Superior temporal gyrus (tissue), 1 donor: ENCODE measurements around the gene KRTAP10-4.
"Not testable (repeated sequence)": the region's sequence is repeated elsewhere in the genome, so short reads cannot be mapped to it uniquely, and the experiment has no call there.

Source experiments
- DNase-seq: peaks from one replicate; pipeline ENCODE4 v3.0.0-alpha.2; 2016; ENCODE audit errors: extremely low spot score

KRTAP10-4 gene

DNA sequence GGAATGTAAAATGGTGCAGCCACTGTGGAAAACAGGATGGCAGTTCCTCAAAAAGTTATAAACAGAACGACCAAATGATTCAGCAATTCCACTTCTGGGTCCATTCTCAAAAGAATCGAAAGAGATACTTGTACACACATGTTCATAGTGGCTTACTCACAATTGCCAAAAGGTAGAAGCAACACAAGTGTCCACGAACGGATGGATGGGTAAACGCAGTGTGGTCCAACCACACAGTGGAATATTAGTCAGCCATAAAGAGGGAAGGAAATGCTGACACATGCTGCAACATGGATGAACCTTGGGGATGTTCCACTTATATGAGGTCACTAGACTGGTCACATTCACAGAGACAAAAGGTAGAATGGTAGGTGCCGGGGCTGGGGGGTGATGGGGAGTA is 38.8 kb upstream of the KRTAP10-4 start:
- no peak for DNase-seq

DNA sequence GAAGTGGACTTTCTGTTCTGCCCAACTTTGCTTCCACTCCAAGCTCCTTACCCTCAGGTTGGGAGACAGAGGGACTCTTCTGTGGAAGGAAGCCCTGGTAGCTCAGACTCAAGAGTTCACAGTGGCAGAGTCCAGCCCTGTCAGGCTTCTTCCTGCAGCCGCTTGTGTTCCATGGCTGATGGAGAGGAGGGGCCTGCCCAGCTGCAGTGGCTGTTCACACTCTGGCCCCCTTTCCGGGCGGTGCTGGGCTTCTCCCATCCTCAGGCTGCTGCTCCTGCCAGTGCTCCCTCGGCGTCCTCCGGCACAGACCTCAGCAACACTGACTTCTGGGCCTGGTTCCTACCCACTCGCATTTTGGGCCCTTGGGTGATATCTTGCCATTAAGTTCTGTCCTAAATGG is 37.6 kb upstream of the KRTAP10-4 start:
- DNase-seq = no peak

DNA sequence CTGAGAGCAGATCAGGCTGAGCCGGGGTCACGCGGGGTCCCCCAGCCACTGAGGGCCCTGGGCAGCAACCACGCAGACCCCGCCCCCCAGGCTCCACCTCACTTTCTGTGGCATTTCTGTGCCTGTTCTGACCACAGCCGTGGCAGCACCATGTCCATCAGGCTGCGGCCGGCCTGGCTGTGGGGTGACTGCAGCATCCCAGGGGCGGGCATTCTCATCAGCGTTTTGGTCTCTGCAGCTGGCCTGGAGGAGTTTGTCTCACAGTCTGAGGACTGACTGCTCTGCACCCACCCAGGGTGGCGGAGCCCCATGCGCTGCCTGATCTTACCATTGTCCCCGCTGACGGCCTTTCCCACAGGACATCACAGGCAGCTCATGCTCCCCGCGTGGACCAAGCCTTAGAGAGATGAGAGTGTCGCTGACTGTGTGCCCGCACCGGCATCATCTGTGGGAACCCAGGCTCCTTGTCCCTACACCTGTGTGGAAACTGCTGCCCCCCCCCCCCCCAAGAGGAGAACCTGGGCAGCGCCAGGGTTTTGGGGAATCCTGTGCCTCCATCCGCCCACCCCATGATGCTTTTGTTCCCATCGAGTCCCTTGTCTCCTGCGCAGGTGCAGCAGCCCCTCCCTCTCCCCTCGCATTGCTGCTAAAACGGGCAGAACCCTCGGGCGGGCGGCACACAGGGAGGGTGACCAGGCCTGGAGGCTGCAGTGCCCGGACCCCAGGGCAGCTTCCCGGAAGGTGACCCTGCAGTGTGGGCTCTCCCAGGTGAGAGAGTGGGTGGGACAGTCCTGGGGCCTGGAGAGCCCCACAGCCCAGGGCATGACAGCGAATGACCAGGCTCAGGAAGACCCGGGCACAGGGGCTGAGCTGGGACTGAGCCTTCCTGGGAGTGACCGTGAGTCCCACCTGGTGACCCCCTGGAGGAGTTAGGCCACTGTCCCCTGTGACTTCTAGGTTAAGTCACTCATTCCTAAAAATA is 35.3 kb upstream of the KRTAP10-4 start:
- DNase-seq = no peak

DNA sequence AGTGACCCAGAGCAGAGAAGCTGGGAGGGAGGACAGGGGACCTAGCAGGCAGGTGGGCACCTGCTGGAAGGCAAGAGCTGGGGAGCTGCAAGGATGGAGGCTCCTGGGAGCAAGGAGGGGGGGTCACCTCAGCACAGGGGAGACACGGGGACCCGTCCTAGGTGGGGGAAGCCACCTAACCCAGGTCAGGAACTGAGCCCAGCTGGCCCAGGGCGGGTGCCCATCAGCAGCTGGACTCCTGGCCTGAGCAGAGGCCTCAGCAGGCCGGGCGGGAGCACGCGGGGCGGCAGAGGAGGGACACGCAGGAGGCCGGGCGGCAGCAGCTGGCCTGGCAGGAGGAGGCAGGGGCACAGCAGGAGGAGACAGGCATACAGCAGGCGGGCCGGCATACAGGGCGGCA is 34.5 kb upstream of the KRTAP10-4 start:
- DNase-seq = no peak

DNA sequence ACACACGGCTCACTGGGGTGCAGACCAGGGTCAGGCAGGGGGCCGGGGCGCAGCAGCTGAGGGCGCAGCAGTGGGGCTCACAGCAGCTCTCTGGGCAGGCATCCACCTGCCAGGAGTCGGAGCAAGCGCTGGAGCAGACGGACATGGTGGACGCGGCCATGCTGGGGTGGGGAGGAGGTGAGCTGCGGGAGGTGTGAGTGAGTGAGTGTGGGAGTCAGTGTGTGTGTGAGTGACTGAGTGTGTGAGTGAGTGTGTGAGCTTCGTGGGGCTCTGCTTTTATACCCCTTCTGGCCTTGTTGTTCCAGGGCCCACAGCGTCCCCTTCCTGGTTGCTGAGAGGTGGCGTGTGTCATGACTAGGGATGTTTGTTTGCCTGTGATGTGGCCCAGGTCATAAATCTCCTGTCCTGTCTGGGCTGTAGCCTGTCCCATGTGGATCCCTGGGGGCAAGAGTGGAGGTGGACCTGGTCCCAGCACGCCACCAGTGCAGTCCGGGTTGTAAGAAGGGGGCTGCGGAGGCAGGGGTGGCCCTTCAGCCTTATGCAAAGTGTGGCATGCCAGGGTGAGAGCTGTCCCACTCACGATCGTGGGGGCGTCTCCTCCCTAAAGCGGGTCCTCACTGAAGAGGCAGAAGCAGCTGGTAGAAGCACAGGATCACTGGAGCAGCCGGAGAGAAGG is 33.4 kb upstream of the KRTAP10-4 start, which contains the start of gene KRTAP10-1:
KRTAP10-1 (minus strand) TSS at position 205 of the 676 bp plus-strand sequence; CDS start at position 160, 45 bp downstream.
- no peak for DNase-seq

DNA sequence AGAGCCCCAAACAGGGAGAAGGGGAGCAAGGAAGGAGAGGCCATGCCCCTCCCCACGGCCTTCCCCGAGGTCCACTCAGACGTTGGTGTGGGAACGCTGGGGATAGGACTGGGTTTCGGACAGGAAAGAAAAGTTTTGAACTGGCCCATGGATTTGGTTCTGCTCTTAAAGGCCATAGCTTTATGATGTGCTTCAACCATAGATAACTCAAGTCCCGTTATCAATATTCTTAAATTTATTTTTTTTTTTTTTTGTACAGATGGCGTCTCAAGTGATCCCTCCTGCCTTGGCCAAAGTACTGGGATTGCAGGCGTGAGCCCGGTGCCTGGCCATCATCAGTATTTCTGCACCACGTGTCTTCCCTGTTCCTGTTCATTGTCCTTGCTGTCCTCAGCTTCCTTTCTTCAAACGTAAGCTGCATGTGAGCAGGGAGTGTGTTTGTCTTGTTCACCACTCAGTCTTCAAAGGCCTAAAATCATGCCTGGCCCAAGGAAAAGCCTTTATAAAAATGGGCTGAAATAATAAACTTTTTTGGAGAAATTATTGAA is 32.7 kb upstream of the KRTAP10-4 start:
- no peak for DNase-seq

DNA sequence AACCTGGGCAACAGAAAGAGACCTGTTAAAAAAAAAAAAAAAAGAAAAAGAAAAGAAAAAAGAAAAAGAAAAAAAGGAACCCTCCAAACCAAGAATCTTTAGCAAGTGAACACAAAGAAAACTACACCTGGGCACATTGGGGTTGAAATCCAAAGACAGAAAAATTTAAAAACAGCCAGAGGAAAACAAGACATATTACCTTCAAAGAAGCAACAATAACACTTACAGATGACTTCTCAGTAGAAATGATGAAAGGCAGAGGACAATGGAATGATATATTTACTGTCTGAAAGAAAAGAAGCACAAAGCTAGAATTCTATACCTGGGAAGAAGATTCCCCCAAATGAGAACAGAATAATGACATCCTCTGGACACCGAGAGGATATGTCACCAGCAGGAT is 30.8 kb upstream of the KRTAP10-4 start:
- no peak for DNase-seq

DNA sequence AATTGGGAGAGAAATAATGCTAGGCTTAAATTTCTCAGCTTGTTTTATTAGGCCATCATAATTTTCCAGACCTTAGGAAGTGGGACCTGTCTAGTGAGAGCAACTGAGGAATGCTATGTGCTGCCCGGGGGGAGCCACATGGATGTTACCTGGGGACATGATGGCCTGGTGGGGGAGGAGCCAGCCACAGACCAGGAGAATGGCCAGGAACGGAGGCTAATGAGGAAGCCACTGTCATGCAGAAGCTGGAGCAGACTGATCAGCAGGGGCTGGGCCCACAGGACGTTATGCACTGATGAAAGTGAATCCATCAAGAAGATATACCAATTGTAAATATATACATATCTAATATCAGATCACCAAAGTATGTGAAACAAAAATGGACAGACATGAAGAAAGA is 29.0 kb upstream of the KRTAP10-4 start:
- no peak for DNase-seq

DNA sequence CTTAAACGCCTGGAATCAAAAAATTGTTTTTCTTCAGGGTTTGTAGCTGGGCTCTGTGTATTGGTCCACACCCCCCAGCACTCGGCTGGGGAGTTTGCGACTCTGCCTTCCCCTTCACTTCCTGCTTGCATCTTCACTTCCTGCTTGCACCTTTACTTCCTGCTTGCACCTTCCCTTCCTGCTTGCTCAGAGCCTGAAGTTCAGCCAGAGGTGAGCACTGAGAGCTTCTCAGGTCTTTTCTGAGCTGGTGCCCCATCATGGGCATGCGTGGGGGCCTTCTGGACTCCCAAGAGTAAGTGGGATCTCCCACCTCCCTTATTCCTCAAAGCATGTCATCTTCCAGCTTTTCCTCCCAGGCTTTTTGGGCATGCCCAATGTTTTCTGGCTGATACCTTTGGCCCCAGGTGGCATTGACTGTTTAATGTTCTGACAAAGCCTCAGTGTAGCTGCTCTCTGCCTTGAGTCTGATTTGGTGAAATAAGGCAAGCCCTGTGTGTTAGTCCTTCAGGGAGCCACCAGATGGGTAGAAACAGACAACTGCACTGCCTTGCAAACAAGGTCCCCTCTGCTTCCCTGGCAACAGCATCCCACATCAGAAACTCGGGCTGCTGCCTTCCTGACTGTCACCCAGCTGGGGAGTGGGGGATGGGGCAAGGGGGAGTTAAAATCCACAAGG is 25.7 kb upstream of the KRTAP10-4 start:
- DNase-seq = no peak

DNA sequence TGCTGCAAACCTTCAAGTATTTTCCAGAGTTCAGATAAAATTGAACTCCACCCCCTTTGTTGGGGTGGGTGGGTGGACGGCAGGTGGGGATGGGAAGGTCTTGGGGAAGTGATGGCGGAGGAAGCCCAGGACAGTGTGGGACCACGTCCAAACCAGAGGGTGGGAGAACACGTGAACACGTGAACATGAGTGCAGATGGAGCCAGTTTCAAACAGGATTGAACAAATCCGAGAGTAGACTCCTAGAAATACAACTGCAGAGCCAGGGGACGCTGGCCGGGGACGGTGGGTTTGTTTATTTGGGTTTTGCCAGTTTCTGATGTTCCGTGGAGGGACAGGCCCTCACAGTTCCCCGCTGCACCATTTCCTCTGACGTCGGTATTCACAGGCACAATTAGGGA is 25.1 kb upstream of the KRTAP10-4 start:
- DNase-seq = no peak

DNA sequence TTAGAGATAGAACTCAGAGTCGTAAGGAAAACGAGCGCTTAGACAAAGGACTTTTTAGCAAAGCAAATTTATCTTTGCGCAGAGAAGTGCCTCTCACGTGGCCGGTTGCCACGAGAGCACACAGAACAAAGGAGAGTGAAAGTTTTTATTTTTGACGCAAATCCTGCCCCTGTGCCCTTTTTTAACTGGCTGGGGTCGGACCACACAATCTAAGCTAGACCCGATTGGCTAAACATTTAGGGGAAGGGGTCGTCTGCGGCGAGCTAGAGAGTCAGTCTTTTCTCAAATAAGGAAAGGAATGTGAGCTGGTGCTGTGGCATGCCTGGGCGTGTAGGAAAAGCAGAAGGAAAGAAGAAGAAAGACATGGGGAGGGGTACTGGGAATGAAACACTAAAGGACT is 24.6 kb upstream of the KRTAP10-4 start:
- DNase-seq = no peak

DNA sequence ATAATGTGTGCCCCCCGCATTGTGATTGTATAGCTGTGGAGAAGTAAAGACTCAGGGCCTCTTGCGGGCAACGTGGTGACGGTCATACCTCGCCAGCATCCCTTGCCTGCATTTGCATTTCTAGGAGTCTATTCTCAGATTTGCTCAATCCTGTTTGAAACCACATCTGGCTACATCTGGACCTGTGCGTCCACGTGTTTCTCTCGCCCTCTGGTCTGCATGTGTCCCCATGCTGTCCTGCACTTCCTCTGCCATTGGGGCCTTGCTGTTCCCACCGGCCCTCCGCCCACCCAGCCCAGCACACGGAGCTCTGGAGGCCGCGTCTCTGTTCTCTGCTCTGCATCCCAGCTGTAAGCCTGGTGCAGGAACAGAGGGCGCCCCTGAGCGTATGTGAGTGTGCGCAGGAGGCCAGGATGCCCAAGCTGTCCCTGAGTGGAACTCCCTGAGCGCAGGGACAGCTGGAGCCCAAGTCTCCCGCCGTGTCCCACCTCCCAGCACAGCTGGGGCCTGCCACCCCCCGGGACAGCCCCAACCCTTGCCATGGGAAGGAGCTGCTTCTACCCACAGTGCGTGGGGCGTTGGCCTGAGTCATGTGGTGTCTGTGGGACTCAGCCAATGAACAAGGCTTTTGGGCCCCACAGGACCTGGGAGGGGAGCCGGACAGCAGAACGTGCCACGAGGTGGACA is 23.9 kb upstream of the KRTAP10-4 start:
- no peak for DNase-seq

DNA sequence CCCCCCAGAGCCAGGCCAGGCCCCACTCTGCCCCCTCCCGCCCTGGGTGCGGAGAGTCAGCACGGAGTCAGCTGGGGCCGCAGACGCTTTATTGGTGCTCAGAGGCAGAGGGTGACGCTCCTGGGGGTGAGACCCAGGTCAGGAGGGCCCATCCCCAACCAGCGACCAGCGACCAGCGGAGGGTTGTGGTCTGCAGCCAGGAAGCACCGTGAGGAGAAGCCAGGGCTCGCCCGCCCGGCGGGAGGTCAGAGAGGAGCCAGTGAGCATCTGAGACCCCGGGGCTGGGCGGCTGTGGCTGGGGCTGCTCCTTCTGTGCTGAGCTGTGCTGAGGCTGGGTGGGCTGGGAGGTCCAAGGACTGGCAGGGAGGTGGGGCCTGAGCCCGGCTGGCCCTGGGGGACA is 23.2 kb upstream of the KRTAP10-4 start:
- not testable (repeated sequence) for DNase-seq

DNA sequence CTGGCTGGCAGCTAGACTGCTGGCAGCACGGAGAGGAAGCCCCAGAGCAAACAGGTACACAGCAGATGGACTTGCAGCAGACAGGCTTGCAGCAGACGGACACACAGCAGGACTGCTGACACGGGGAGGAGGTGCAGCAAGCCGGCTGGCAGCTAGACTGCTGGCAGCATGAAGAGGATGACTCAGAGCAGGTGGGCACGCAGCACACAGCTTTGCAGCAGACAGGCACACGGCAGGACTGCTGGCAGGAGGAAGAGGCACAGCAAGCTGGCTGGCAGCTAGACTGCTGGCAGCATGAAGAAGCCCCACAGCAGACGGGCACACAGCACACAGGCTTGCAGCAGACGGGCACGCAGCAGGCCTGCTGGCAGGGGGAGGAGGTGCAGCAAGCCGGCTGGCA is 22.7 kb upstream of the KRTAP10-4 start:
- DNase-seq = no peak

DNA sequence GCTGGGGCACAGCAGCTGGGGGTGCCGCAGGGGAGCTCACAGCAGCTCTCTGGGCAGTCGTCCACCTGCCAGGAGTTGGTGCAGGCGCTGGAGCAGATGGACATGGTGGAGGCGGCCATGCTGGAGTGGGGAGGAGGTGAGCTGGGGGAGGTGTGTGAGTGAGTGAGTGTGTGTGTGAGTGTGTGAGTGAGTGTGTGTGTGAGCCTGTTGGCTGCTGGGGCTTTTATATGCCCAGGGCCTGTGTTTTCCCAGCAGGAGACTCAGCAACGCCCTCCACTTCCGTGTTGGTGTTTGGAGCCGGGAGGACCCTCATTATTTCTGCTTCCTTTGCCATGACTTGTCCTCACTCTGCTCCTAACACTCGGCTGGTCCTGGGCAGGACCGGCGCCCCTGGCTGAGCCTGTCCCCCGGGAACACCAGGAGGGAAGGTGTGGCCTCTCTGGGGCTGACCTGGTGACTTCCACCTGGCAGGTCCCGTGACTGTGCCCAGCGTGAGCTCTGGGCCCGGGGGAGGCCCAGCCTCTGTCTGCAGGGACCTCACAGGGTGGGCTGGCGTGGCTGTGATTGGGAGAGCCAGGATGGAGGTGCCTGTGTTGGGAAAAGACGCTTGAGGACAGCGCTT is 22.1 kb upstream of the KRTAP10-4 start, which contains the start of gene KRTAP10-2:
KRTAP10-2 (minus strand) TSS at position 166 of the 622 bp plus-strand sequence; CDS start at position 119, 47 bp downstream.
- no peak for DNase-seq

DNA sequence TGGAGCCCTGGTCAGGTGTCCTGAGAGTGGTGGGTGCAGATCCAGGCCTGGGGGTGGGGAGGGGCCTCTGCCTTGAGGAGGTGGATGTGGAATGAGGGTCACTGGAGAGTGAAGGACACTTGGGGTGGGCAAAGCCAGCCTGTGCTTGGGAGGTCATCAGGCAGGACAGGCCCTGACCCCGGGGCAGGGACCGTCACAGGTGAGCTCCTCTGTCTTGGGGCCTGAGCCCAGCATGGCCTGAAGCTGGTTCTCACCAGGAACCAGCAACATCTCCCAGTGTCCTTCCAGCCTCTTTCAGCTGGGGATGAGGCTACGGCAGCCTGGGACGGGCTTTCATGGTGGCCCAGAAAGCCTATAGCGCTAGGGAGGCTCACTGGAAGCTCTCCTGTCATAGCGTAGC is 21.4 kb upstream of the KRTAP10-4 start:
- DNase-seq = no peak

DNA sequence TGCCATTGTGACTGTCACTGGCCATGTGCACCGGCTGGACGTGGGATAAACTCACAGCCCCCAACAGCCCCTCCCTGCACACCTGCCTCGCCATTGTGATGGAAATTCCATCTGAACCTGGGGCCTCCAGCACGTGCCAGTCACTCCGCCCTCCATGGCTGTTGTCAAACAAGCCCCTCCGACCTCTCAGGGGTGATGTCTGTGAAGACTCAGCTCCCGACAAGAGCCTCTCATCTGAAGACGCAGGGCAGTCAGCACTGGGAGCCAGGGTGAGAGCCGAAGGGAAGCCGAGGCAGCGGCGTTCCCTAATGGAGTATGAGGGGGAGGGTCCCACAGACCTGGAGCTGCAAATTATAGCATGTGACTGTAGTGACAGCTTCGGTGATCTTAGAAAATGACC is 20.8 kb upstream of the KRTAP10-4 start:
- no peak for DNase-seq

DNA sequence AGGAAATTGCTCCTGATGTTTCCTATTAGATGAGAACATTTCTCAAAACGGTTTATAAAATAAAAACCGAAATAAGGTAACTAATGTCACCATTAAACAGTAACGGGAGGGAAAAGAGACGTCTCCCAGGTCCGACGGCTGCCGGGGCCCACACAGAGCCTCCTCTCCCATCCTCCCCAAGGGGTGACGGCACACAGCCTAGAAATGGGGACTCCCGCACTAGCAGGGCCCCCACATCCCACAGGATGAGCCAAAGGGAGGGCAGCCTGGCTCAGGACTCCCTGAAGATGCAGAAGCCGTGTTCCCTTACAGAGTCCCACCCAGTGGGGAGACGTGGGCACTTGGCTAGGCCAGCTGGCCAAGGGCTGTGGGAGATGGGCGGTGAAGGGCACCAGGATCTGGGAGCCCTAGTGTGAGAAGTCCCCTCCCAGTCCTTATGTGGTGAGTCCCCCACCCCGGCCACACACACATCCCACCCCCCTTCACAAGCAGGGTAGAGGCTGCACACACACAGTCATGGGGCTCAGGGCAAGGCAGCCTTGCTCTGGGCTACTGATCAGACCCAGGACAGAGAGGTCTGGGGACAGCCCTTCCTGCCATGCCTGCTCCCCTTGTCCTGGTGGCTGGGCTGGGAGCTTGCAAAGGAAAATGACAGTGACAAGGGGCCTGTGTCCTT is 18.2 kb upstream of the KRTAP10-4 start:
- no peak for DNase-seq

DNA sequence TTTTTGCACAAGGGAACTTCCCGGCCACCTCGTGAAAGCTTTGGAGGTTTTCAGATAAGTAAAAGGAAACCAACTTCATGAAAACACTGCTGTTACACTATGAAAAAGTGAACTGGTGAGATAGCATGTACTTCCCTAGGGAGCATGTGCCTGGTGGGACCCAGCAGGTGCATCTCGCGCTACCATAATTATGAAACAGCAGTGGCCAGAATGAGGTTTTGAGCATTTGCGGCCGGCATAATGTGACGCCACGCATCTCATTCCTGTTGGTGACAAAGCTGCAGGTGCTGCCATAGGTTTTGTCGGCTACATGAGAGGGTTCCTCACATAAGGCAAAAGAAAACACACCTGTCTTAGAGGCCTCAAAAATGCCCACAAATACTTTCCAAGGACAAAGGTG is 16.6 kb upstream of the KRTAP10-4 start:
- no peak for DNase-seq
